ENCODE results near the gene NCR1.
"Not testable (repeated sequence)": the region's sequence is repeated elsewhere in the genome, so short reads cannot be mapped to it uniquely, and the experiment has no call there.

Gene NCR1

DNA sequence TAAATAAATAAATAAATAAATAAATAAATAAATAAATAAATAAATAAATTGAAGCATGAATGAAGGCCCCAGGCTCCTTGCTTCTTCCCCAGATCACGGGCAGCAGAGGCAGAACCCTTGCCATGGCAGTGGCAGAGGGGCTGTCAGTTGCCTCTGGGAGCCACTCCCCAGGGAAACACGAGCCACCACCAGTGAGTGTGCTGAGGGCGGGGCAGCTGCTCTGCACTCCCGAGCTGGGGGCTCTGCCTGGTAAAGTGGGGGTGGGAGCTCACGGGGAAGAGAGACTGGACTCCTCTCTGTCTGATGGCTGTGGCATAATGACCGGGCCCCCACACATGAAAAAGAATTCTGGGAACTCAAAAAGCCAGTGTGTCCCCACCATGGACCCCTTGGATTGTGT, 24.1 kb upstream of the NCR1 start:
- no peak overlapping the region for H3K4me3 ChIP-seq (ENCODE audit: low read length)
- TF ChIP-seq, protein P1, sequence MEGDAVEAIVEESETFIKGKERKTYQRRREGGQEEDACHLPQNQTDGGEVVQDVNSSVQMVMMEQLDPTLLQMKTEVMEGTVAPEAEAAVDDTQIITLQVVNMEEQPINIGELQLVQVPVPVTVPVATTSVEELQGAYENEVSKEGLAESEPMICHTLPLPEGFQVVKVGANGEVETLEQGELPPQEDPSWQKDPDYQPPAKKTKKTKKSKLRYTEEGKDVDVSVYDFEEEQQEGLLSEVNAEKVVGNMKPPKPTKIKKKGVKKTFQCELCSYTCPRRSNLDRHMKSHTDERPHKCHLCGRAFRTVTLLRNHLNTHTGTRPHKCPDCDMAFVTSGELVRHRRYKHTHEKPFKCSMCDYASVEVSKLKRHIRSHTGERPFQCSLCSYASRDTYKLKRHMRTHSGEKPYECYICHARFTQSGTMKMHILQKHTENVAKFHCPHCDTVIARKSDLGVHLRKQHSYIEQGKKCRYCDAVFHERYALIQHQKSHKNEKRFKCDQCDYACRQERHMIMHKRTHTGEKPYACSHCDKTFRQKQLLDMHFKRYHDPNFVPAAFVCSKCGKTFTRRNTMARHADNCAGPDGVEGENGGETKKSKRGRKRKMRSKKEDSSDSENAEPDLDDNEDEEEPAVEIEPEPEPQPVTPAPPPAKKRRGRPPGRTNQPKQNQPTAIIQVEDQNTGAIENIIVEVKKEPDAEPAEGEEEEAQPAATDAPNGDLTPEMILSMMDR (IDR thresholded peaks at IDR 0.05; ENCODE audit: insufficient read depth, low read depth, low read length, missing control alignments) = no peak
- no peak for DNase-seq (ENCODE audit: low read depth)

DNA sequence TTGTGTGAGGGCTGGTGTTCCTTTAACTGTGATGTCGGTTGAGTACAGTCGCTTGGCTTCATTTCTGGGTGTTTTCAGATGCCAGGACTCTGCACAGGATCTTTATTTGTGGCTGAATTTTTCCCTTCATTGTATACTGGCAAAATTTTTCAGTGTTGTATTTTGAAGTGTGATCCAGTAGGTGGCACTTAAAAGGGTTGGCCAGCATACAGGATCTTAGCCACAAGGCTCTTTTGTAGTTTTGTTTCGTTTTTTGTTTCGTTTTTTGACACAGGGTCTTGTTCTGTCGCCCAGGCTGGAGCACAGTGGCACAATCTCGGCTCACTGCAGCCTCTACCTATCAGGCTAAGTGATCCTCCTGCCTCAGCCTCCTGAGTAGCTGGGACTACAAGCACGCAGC, 23.2 kb upstream of the NCR1 start:
- TF ChIP-seq, protein P1 (IDR thresholded peaks at IDR 0.05; ENCODE audit: insufficient read depth, low read depth, low read length, missing control alignments) = no peak
- DNase-seq (ENCODE audit: low read depth) = no peak
- H3K4me3 ChIP-seq (ENCODE audit: low read length) = no peak overlapping the region

DNA sequence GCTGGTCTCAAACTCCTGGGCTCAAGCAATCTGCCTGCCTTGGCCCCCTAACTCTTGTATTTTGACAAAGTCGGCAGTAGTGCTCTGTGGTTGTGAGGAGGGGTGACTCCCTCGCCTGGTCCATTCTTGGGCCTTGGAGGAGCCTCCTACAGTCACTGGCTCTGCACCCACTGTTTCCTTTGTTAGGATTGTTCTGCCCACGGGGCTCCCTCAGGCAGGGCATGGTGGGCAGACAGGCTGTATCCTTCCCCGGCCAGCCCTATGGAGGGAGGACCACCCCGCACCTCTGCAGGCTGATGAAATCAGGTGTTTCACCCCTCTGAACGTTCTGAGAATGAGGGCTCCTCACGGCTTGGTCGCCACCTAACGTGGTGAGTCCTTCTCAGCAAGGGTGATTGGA, 22.7 kb upstream of the NCR1 start:
- TF ChIP-seq, protein P1 (IDR thresholded peaks at IDR 0.05; ENCODE audit: insufficient read depth, low read depth, low read length, missing control alignments) = no peak
- DNase-seq (ENCODE audit: low read depth) = no peak
- H3K4me3 ChIP-seq (ENCODE audit: low read length) = no peak overlapping the region

DNA sequence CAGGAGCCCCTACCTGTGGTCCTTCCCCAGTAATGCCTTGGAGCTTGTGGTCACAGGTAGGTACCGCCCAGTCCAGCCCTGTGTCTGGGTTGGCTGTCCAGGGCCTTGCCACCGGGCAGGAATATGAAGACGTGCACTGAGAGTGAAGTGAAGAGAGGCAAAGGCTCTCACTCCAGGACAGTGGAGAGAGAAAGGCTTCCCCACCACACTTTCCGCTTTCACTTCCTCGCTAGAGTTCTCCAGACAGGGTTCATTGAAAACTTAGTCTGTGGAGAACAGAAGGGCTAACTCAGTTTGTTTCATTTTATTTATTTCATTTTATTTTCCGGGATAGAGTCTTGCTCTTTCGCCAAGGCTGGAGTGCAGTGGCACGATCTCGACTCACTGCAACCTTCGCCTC, 17.7 kb upstream of the NCR1 start:
- TF ChIP-seq, protein P1 (IDR thresholded peaks at IDR 0.05; ENCODE audit: insufficient read depth, low read depth, low read length, missing control alignments) = no peak
- DNase-seq (ENCODE audit: low read depth) = no peak
- H3K4me3 ChIP-seq (ENCODE audit: low read length) = no peak overlapping the region

DNA sequence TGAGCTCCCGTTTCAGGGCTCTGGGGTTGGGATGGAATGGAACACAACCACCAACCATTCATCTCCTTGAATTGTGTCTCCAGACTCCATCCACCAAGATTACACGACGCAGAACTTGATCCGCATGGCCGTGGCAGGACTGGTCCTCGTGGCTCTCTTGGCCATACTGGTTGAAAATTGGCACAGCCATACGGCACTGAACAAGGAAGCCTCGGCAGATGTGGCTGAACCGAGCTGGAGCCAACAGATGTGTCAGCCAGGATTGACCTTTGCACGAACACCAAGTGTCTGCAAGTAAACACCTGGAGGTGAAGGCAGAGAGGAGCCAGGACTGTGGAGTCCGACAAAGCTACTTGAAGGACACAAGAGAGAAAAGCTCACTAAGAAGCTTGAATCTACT, 16.4 kb upstream of the NCR1 start:
- no peak overlapping the region for H3K4me3 ChIP-seq (ENCODE audit: low read length)
- DNase-seq (ENCODE audit: low read depth) = no peak
- TF ChIP-seq, protein P1 (IDR thresholded peaks at IDR 0.05; ENCODE audit: insufficient read depth, low read depth, low read length, missing control alignments) = no peak

DNA sequence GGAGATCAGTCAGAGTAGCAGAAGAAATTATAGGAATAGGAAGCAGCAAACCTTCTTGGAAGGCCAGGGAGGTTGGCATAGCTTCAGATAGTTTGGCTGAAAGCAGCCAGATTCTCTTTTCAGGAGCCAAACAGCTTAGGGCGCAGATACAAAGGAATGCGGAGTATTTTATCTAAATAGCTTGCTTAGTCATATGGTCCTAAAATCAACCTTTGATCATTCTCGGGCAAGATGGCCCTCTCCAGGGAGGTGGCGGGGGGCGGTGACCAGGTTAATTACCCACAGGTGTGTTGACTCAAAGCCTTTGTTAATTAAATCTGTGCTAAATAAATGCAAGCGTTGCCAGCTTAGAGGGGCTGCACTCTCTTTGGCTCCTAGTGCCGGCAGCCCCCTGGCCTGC, 12.5 kb upstream of the NCR1 start:
- no peak for DNase-seq (ENCODE audit: low read depth)
- TF ChIP-seq, protein P1 (IDR thresholded peaks at IDR 0.05; ENCODE audit: insufficient read depth, low read depth, low read length, missing control alignments) = no peak
- H3K4me3 ChIP-seq (ENCODE audit: low read length) = no peak overlapping the region

DNA sequence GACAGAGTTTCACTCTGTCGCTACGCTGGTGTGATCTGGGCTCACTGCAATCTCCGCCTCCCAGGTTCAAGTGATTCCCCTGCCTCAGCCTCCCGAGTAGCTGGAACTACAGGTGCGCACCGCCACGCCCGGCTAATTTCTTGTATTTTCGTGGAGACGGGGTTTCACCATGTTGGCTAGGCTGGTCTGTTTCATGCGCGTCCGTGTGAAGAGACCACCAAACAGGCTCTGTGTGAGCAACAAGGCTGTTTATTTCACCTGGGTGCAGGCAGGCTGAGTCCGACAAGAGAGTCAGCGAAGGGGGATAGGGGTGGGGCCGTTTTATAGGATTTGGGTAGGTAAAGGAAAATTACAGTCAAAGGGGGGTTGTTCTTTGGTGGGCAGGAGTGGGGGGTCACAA, 11.8 kb upstream of the NCR1 start:
- DNase-seq (ENCODE audit: low read depth); H3K4me3 ChIP-seq (ENCODE audit: low read length): not testable (repeated sequence)

DNA sequence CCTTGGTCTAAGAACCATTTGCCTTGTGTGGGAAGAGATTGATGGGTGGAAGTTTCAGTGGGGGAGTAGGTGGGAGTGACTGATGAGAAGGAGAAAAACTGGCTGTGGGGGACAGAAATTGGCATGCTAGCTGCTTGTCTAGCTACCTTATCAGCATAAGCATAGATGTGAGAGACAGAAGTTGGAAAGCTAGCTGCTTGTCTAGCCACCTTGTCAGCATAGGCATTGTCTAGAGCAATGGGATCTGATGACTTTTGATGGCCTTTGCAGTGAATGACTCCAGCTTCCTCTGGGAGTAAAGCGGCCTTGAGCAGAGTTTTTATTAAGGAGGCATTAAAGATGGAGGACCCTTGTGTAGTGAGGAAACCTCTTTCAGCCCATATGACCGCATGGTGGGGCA, 9.9 kb upstream of the NCR1 start:
- no peak for DNase-seq (ENCODE audit: low read depth)
- H3K4me3 ChIP-seq (ENCODE audit: low read length) = no peak overlapping the region
- TF ChIP-seq, protein P1 (IDR thresholded peaks at IDR 0.05; ENCODE audit: insufficient read depth, low read depth, low read length, missing control alignments) = no peak

DNA sequence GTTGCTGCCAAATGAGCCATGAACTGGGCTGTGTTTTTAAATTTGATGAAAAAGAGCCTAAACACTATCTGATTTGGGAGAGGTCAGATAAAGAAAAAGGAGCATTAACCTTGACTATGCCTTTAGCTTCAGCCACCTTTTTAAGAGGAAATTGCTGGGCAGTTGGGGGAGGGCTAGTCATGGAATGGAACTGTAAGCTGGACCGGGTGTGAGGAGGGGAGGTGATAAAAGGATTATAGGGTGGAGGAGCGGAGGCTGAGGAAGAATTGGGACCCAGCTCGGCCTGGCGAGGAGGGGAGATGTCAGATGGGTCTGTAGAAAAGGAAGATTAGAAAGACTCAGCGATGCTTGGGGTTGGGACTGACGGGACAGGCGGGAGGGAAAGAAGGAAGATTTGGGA, 7.3 kb upstream of the NCR1 start:
- not testable (repeated sequence) for H3K4me3 ChIP-seq (ENCODE audit: low read length); DNase-seq (ENCODE audit: low read depth)

DNA sequence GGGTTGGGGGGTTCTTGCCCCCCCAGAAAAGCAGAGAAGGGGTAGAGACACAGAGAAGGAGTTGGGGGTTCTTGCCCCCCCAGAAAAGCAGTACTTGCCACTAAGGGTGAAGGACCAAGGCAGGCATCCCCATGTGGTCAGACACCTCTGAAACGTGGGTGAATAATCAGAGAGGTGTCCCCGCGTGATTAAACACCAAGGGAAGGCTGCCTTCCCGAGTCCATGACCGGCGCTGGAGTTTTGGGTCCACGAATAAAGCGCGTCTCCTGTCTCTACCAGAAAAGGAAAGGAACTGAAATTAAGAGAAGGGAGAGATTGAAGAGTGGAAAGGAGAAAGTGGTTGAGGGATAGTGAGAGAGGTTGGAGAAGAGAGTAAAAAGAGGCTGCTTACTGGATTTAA, 6.3 kb upstream of the NCR1 start:
- not testable (repeated sequence) for H3K4me3 ChIP-seq (ENCODE audit: low read length); DNase-seq (ENCODE audit: low read depth)

DNA sequence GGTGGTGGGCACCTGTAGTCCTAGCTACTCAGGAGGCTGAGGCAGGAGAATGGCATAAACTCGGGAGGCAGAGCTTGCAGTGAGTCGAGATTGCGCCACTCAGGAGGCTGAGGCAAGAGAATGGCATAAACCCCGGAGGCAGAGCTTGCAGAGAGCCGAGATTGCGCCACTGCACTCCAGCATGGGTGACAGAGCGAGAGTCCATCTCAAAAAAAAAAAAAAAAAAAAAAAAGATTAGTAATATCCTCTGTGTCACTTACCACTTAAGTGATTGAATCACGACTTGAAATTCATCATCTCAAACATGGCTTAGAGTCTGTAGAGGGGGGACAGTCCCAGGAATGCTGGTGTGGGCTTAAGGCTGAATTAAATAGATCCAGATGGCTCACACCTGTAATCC, 4.8 kb upstream of the NCR1 start:
- H3K4me3 ChIP-seq (ENCODE audit: low read length); DNase-seq (ENCODE audit: low read depth): not testable (repeated sequence)
